ENCODE data around the gene KCNJ9. TPM values are rescaled to one million over a fixed set of nuclear protein-coding genes. Genes with fewer than 3 reads are reported as not detected.

The KCNJ9 gene
- total and polyA plus RNA-seq, 2 of the 13 experiments (the other 11 are each of a cell fraction or from before 2014, with no cell fraction given), result not detected

DNA sequence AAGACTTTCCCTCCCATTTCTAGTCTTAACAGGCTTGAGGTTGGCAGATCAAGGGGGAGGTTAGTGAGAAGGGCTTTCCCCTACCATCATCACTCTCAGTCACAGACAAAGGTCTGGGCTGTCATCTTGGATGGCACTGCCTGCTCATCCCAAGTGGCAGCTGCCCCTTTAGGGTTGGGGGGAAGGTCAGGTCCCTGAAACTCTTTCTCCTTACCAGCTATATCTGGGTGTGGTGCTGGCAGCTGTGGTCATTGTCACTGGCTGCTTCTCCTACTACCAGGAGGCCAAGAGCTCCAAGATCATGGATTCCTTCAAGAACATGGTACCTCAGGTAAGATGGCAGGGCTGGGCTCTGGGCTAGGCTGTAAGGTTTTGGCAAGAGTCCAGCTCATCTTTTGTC is 42.4 kb downstream of the KCNJ9 start:
- Histone ChIP-seq H3K27me3 (ENCODE audit: control insufficient read depth in 1 of 2, insufficient read depth in 2 of 2, low read length in 2 of 2) (no peaks in the 10 kb centered on the region; a peak in 1 of 5 replicates), H3K36me3 (replicated peaks in 1 of 2; ENCODE audit: control insufficient read depth in 1 of 2, insufficient read depth in 2 of 2, low read length in 2 of 2) (no peaks in the 10 kb centered on the region), H3K9ac (ENCODE audit: insufficient read depth, low read depth, low read length) (no peak overlapping the region), H3K4me3 (replicated peaks in 1 of 3; ENCODE audit: insufficient read depth in 1 of 3, low read depth in 2 of 3, low read length in 3 of 3) (no peak overlapping the region), H3K9me3 (ENCODE audit: low read length) (no peaks in the 10 kb centered on the region), H3K4me2 (ENCODE audit: low read depth, low read length) (no peak overlapping the region), H3K79me2 (ENCODE audit: insufficient read depth, low read length) (no peaks in the 10 kb centered on the region), H4K20me1 (ENCODE audit: insufficient read depth, low read length) (no peaks in the 10 kb centered on the region), H3K4me1 (ENCODE audit: insufficient read depth, low read length) (peaks cover 47% of the 10 kb centered on the region), H2AFZ (ENCODE audit: low read length) (no peak overlapping the region), H3K27ac (ENCODE audit: extremely low read length, insufficient read depth, low read length) (no peak overlapping the region)
- no peak for ATAC-seq
- BruUV-seq (replicated peaks), result no TSS peak
- intact Hi-C loops (cut with micrococcal nuclease; ENCODE audit: unreplicated experiment), result no loop called here
- CTCF ChIA-PET (ENCODE audit: low intra/inter-chr PET ratio, low total read pairs), result no interaction called here
- no peak for TF ChIP-seq ZNF329 (CRISPR knock-in tag; IDR thresholded peaks at IDR 0.05; ENCODE audit: low read depth)
- no peak for TF ChIP-seq RXRB (CRISPR knock-in tag; IDR thresholded peaks at IDR 0.05; ENCODE audit: borderline replicate concordance)
- no peak for TF ChIP-seq ZNF883 (CRISPR knock-in tag; IDR thresholded peaks at IDR 0.05; ENCODE audit: not compliant biosample characterization)
- no peak for TF ChIP-seq ZNF143 (CRISPR knock-in tag; IDR thresholded peaks at IDR 0.05)
- TF ChIP-seq, protein P1, sequence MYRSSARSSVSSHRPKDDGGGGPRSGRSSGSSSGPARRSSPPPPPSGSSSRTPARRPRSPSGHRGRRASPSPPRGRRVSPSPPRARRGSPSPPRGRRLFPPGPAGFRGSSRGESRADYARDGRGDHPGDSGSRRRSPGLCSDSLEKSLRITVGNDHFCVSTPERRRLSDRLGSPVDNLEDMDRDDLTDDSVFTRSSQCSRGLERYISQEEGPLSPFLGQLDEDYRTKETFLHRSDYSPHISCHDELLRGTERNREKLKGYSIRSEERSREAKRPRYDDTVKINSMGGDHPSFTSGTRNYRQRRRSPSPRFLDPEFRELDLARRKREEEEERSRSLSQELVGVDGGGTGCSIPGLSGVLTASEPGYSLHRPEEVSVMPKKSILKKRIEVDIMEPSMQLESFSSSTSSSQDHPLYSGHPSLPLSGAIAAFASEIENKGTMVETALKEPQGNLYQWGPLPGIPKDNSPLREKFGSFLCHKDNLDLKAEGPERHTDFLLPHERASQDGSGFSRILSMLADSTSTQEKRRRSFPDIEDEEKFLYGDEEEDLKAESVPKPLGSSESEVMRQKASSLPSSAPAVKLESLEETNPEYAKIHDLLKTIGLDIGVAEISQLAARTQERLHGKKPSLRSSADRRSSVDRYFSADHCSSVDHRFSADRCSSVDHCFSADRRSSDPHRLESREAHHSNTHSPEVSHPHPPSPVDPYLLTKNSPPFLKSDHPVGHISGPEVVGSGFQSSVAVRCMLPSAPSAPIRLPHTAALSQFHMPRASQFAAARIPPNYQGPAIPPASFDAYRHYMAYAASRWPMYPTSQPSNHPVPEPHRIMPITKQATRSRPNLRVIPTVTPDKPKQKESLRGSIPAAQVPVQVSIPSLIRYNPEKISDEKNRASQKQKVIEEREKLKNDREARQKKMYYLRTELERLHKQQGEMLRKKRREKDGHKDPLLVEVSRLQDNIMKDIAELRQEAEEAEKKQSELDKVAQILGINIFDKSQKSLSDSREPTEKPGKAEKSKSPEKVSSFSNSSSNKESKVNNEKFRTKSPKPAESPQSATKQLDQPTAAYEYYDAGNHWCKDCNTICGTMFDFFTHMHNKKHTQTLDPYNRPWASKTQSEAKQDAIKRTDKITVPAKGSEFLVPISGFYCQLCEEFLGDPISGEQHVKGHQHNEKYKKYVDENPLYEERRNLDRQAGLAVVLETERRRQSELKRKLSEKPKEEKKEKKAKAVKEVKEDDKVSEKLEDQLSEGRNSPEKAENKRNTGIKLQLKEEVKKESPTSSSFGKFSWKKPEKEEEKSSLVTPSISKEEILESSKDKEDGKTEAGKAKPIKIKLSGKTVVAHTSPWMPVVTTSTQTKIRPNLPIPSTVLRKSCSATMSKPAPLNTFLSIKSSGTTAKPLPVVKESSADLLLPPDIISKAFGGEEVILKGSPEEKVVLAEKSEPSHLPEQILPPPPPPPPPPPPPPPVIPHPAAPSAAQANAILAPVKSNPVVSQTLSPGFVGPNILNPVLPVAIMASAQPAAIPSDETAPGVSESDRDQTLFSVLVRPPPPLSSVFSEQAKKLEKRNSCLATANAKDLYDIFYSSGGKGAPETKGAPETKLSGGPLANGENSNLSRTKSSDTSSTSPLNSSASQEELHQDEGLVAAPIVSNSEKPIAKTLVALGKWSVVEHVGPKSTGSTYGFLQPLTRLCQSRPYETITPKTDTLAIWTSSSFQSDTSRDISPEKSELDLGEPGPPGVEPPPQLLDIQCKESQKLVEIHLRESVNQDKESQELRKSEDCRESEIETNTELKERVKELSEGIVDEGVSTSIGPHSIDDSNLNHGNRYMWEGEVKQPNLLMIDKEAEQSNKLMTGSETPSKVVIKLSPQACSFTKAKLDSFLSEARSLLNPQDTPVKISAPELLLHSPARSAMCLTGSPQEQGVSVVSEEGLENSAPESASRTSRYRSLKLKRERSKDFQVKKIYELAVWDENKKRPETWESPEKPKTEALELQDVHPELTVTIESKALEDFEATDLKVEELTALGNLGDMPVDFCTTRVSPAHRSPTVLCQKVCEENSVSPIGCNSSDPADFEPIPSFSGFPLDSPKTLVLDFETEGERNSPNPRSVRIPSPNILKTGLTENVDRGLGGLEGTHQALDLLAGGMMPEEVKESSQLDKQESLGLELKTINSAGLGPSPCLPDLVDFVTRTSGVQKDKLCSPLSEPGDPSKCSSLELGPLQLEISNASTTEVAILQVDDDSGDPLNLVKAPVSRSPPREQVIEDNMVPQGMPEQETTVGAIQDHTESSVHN (CRISPR knock-in tag; IDR thresholded peaks at IDR 0.05), result no peak
- TF ChIP-seq ZNF543 (CRISPR knock-in tag; IDR thresholded peaks at IDR 0.05), result no peak
- TF ChIP-seq, protein P2, sequence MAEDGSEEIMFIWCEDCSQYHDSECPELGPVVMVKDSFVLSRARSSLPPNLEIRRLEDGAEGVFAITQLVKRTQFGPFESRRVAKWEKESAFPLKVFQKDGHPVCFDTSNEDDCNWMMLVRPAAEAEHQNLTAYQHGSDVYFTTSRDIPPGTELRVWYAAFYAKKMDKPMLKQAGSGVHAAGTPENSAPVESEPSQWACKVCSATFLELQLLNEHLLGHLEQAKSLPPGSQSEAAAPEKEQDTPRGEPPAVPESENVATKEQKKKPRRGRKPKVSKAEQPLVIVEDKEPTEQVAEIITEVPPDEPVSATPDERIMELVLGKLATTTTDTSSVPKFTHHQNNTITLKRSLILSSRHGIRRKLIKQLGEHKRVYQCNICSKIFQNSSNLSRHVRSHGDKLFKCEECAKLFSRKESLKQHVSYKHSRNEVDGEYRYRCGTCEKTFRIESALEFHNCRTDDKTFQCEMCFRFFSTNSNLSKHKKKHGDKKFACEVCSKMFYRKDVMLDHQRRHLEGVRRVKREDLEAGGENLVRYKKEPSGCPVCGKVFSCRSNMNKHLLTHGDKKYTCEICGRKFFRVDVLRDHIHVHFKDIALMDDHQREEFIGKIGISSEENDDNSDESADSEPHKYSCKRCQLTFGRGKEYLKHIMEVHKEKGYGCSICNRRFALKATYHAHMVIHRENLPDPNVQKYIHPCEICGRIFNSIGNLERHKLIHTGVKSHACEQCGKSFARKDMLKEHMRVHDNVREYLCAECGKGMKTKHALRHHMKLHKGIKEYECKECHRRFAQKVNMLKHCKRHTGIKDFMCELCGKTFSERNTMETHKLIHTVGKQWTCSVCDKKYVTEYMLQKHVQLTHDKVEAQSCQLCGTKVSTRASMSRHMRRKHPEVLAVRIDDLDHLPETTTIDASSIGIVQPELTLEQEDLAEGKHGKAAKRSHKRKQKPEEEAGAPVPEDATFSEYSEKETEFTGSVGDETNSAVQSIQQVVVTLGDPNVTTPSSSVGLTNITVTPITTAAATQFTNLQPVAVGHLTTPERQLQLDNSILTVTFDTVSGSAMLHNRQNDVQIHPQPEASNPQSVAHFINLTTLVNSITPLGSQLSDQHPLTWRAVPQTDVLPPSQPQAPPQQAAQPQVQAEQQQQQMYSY (CRISPR knock-in tag; IDR thresholded peaks at IDR 0.05), result no peak
- no peak for TF ChIP-seq ZNF569 (CRISPR knock-in tag; IDR thresholded peaks at IDR 0.05; ENCODE audit: borderline replicate concordance)
- in situ Hi-C loops (cut with HindIII; ENCODE audit: extremely low pct_ligation_motif_present, low pct_unique_long_range_greater_than_20kb), result no loop called here
- POLR2A ChIA-PET, result no interaction called here
- DNase-seq (ENCODE audit: low spot score), result no peak
- no peak for FAIRE-seq
